Lower leg skin (tissue), 3 donors: ENCODE data around the gene DBF4B.

Source experiments
- CTCF ChIP-seq, 3 donors: fragments of 450-650 bp; IDR thresholded peaks; one replicate each; pipeline ENCODE4 v1.5.1; 2016; ENCODE audit warnings: antibody characterized with exemption in 3 of 3, mild to moderate bottlenecking in 3 of 3, moderate library complexity in 2 of 3
- POLR2A ChIP-seq, 2 donors: fragments of 450-650 bp; IDR thresholded peaks; one replicate each; pipeline ENCODE4 v1.6.1; 2016 to 2017; ENCODE audit warnings: antibody characterized with exemption in 2 of 2, mild to moderate bottlenecking in 1 of 2, moderate library complexity in 1 of 2

GRCh38 chr17:44752953-44753861, 44.7 kb downstream of the DBF4B start:
- TF ChIP-seq CTCF (IDR thresholded peaks at IDR 0.05) (no peak), POLR2A (IDR thresholded peaks at IDR 0.05) (no peak)
